ENCODE measurements around the gene VIPR2.
A peak's percentile ranks its signal among the peaks of the same experiment; 100 is the strongest.

The VIPR2 gene

GRCh38 chr7:159036916-159037605 lies 107.6 kb downstream of the VIPR2 start:
- Histone ChIP-seq H3K9me3 (ENCODE audit: insufficient read depth, low read depth, low read length) (no peaks in the 10 kb centered on the region), H3K36me3 (ENCODE audit: insufficient read depth, low read depth, low read length) (no peaks in the 10 kb centered on the region), H3K4me1 (ENCODE audit: insufficient read depth, low read length) (no peaks in the 10 kb centered on the region)

GRCh38 chr7:159035571-159036073 lies 109.0 kb downstream of the VIPR2 start:
- Histone ChIP-seq H3K4me1 (ENCODE audit: insufficient read depth, low read length) (peaks cover 5% of the 10 kb centered on the region; the same call in 1 of the 2 replicates), H3K9ac (ENCODE audit: low read depth, low read length) (no peak overlapping the region), H3K9me3 (ENCODE audit: insufficient read depth, low read depth, low read length) (no peaks in the 10 kb centered on the region), H3K4me3 (ENCODE audit: low read length) (no peak overlapping the region), H3K27ac (ENCODE audit: low read length) (no peak overlapping the region), H3K36me3 (ENCODE audit: insufficient read depth, low read depth, low read length) (no peaks in the 10 kb centered on the region), H3K27me3 (ENCODE audit: insufficient read depth, low read length) (peaks cover 10% of the 10 kb centered on the region; the same call in 1 of the 2 replicates)

More at GRCh38 chr7:159036916-159037605, 107.6 kb downstream of the VIPR2 start:
- Histone ChIP-seq H3K4me3 (ENCODE audit: low read length) (no peak overlapping the region), H3K9ac (ENCODE audit: low read depth, low read length) (no peak overlapping the region), H3K27me3 (ENCODE audit: insufficient read depth, low read length) (no peaks in the 10 kb centered on the region), H3K27ac (ENCODE audit: low read length) (no peak overlapping the region)

- Histone ChIP-seq H3K9ac (ENCODE audit: low read depth, low read length) (no peak overlapping the region), H3K4me1 (ENCODE audit: insufficient read depth, low read length) (peaks cover 5% of the 10 kb centered on the region; the same call in 1 of the 2 replicates), H3K36me3 (ENCODE audit: insufficient read depth, low read depth, low read length) (no peaks in the 10 kb centered on the region), H3K27ac (ENCODE audit: low read length) (no peak overlapping the region), H3K9me3 (ENCODE audit: insufficient read depth, low read depth, low read length) (no peaks in the 10 kb centered on the region), H3K27me3 (ENCODE audit: insufficient read depth, low read length) (peaks cover 10% of the 10 kb centered on the region; the same call in 1 of the 2 replicates), H3K4me3 (ENCODE audit: low read length) (no peak overlapping the region)
These were observed 109.7 kb downstream of the VIPR2 start for GRCh38 chr7:159034988-159035387.

- H3K9ac ChIP-seq (ENCODE audit: low read depth, low read length), result no peak overlapping the region
- H3K36me3 ChIP-seq (ENCODE audit: insufficient read depth, low read depth, low read length), result no peaks in the 10 kb centered on the region
- no peaks in the 10 kb centered on the region for H3K9me3 ChIP-seq (ENCODE audit: insufficient read depth, low read depth, low read length)
- no peak overlapping the region for H3K4me3 ChIP-seq (ENCODE audit: low read length)
- peaks cover 10% of the 10 kb centered on the region; the same call in 1 of the 2 replicates for H3K27me3 ChIP-seq (ENCODE audit: insufficient read depth, low read length)
- H3K4me1 ChIP-seq (ENCODE audit: insufficient read depth, low read length), result peaks cover 5% of the 10 kb centered on the region; the same call in 1 of the 2 replicates
- H3K27ac ChIP-seq (ENCODE audit: low read length), result no peak overlapping the region
These were observed 110.3 kb downstream of the VIPR2 start for GRCh38 chr7:159034394-159034793.

GRCh38 chr7:159033956-159034355 lies 110.7 kb downstream of the VIPR2 start:
- Histone ChIP-seq H3K36me3 (ENCODE audit: insufficient read depth, low read depth, low read length) (no peaks in the 10 kb centered on the region), H3K27me3 (ENCODE audit: insufficient read depth, low read length) (peaks cover 10% of the 10 kb centered on the region; the same call in 1 of the 2 replicates), H3K27ac (ENCODE audit: low read length) (no peak overlapping the region), H3K9me3 (ENCODE audit: insufficient read depth, low read depth, low read length) (no peaks in the 10 kb centered on the region), H3K4me3 (ENCODE audit: low read length) (no peak overlapping the region), H3K9ac (ENCODE audit: low read depth, low read length) (no peak overlapping the region), H3K4me1 (ENCODE audit: insufficient read depth, low read length) (peaks cover 5% of the 10 kb centered on the region; the same call in 1 of the 2 replicates)

GRCh38 chr7:159033473-159033825 lies 111.2 kb downstream of the VIPR2 start:
- Histone ChIP-seq H3K27ac (ENCODE audit: low read length) (no peak overlapping the region), H3K4me3 (ENCODE audit: low read length) (no peak overlapping the region), H3K27me3 (ENCODE audit: insufficient read depth, low read length) (peaks cover 11% of the 10 kb centered on the region; the same call in 1 of the 2 replicates), H3K9me3 (ENCODE audit: insufficient read depth, low read depth, low read length) (no peaks in the 10 kb centered on the region), H3K4me1 (ENCODE audit: insufficient read depth, low read length) (peaks cover 5% of the 10 kb centered on the region; the same call in 1 of the 2 replicates), H3K9ac (ENCODE audit: low read depth, low read length) (no peak overlapping the region), H3K36me3 (ENCODE audit: insufficient read depth, low read depth, low read length) (no peaks in the 10 kb centered on the region)

GRCh38 chr7:159032753-159033472 lies 111.8 kb downstream of the VIPR2 start:
- Histone ChIP-seq H3K36me3 (ENCODE audit: insufficient read depth, low read depth, low read length) (no peaks in the 10 kb centered on the region), H3K27me3 (ENCODE audit: insufficient read depth, low read length) (peaks cover 15% of the 10 kb centered on the region), H3K27ac (ENCODE audit: low read length) (no peak overlapping the region), H3K9ac (ENCODE audit: low read depth, low read length) (no peak overlapping the region), H3K4me1 (ENCODE audit: insufficient read depth, low read length) (peaks cover 5% of the 10 kb centered on the region; the same call in 1 of the 2 replicates), H3K9me3 (ENCODE audit: insufficient read depth, low read depth, low read length) (no peaks in the 10 kb centered on the region), H3K4me3 (ENCODE audit: low read length) (no peak overlapping the region)

- Histone ChIP-seq H3K9ac (ENCODE audit: low read depth, low read length) (no peak overlapping the region), H3K27me3 (ENCODE audit: insufficient read depth, low read length) (peaks cover 15% of the 10 kb centered on the region), H3K27ac (ENCODE audit: low read length) (no peak overlapping the region), H3K9me3 (ENCODE audit: insufficient read depth, low read depth, low read length) (no peaks in the 10 kb centered on the region), H3K4me3 (ENCODE audit: low read length) (no peak overlapping the region), H3K4me1 (ENCODE audit: insufficient read depth, low read length) (peaks cover 5% of the 10 kb centered on the region; the same call in 1 of the 2 replicates), H3K36me3 (ENCODE audit: insufficient read depth, low read depth, low read length) (no peaks in the 10 kb centered on the region)
These were observed 112.3 kb downstream of the VIPR2 start for GRCh38 chr7:159032322-159032721.

GRCh38 chr7:159031750-159032149 lies 112.9 kb downstream of the VIPR2 start:
- no peaks in the 10 kb centered on the region for H3K36me3 ChIP-seq (ENCODE audit: insufficient read depth, low read depth, low read length)
- peaks cover 15% of the 10 kb centered on the region for H3K27me3 ChIP-seq (ENCODE audit: insufficient read depth, low read length)
- H3K4me1 ChIP-seq (ENCODE audit: insufficient read depth, low read length), result peaks cover 8% of the 10 kb centered on the region; the same call in 1 of the 2 replicates
- H3K9me3 ChIP-seq (ENCODE audit: insufficient read depth, low read depth, low read length), result no peaks in the 10 kb centered on the region
- no peak overlapping the region for H3K9ac ChIP-seq (ENCODE audit: low read depth, low read length)
- H3K27ac ChIP-seq (ENCODE audit: low read length), result no peak overlapping the region
- H3K4me3 ChIP-seq (ENCODE audit: low read length), result peak overlapping the region; percentile 78; the same call in 1 of the 2 replicates

GRCh38 chr7:159031135-159031701 lies 113.4 kb downstream of the VIPR2 start:
- Histone ChIP-seq H3K9me3 (ENCODE audit: insufficient read depth, low read depth, low read length) (no peaks in the 10 kb centered on the region), H3K4me1 (ENCODE audit: insufficient read depth, low read length) (peaks cover 11% of the 10 kb centered on the region), H3K27me3 (ENCODE audit: insufficient read depth, low read length) (peaks cover 15% of the 10 kb centered on the region), H3K4me3 (ENCODE audit: low read length) (peak overlapping the region; percentile 78), H3K36me3 (ENCODE audit: insufficient read depth, low read depth, low read length) (no peaks in the 10 kb centered on the region), H3K27ac (ENCODE audit: low read length) (no peak overlapping the region), H3K9ac (ENCODE audit: low read depth, low read length) (peak overlapping the region; percentile 57; the same call in 1 of the 2 replicates)

- Histone ChIP-seq H3K36me3 (ENCODE audit: insufficient read depth, low read depth, low read length) (no peaks in the 10 kb centered on the region), H3K4me3 (ENCODE audit: low read length) (peak overlapping the region; percentile 78), H3K27me3 (ENCODE audit: insufficient read depth, low read length) (peaks cover 15% of the 10 kb centered on the region), H3K9ac (ENCODE audit: low read depth, low read length) (peak overlapping the region; percentile 57; the same call in 1 of the 2 replicates), H3K27ac (ENCODE audit: low read length) (no peak overlapping the region), H3K4me1 (ENCODE audit: insufficient read depth, low read length) (peaks cover 14% of the 10 kb centered on the region), H3K9me3 (ENCODE audit: insufficient read depth, low read depth, low read length) (no peaks in the 10 kb centered on the region)
These were observed 114.1 kb downstream of the VIPR2 start for GRCh38 chr7:159030490-159031134.
